ENCODE data around the gene KRTAP12-1. TPM values are rescaled to one million over a fixed set of nuclear protein-coding genes. Genes with fewer than 3 reads are reported as not detected.

Gene KRTAP12-1
- total and polyA plus RNA-seq, 2 of the 8 experiments (the other 6 are each of a cell fraction or from before 2014, with no cell fraction given): 0.50 to 0.73 TPM

GRCh38 chr21:44706026-44706705 lies 24.2 kb upstream of the KRTAP12-1 start (continued):
- TF ChIP-seq, protein P1, sequence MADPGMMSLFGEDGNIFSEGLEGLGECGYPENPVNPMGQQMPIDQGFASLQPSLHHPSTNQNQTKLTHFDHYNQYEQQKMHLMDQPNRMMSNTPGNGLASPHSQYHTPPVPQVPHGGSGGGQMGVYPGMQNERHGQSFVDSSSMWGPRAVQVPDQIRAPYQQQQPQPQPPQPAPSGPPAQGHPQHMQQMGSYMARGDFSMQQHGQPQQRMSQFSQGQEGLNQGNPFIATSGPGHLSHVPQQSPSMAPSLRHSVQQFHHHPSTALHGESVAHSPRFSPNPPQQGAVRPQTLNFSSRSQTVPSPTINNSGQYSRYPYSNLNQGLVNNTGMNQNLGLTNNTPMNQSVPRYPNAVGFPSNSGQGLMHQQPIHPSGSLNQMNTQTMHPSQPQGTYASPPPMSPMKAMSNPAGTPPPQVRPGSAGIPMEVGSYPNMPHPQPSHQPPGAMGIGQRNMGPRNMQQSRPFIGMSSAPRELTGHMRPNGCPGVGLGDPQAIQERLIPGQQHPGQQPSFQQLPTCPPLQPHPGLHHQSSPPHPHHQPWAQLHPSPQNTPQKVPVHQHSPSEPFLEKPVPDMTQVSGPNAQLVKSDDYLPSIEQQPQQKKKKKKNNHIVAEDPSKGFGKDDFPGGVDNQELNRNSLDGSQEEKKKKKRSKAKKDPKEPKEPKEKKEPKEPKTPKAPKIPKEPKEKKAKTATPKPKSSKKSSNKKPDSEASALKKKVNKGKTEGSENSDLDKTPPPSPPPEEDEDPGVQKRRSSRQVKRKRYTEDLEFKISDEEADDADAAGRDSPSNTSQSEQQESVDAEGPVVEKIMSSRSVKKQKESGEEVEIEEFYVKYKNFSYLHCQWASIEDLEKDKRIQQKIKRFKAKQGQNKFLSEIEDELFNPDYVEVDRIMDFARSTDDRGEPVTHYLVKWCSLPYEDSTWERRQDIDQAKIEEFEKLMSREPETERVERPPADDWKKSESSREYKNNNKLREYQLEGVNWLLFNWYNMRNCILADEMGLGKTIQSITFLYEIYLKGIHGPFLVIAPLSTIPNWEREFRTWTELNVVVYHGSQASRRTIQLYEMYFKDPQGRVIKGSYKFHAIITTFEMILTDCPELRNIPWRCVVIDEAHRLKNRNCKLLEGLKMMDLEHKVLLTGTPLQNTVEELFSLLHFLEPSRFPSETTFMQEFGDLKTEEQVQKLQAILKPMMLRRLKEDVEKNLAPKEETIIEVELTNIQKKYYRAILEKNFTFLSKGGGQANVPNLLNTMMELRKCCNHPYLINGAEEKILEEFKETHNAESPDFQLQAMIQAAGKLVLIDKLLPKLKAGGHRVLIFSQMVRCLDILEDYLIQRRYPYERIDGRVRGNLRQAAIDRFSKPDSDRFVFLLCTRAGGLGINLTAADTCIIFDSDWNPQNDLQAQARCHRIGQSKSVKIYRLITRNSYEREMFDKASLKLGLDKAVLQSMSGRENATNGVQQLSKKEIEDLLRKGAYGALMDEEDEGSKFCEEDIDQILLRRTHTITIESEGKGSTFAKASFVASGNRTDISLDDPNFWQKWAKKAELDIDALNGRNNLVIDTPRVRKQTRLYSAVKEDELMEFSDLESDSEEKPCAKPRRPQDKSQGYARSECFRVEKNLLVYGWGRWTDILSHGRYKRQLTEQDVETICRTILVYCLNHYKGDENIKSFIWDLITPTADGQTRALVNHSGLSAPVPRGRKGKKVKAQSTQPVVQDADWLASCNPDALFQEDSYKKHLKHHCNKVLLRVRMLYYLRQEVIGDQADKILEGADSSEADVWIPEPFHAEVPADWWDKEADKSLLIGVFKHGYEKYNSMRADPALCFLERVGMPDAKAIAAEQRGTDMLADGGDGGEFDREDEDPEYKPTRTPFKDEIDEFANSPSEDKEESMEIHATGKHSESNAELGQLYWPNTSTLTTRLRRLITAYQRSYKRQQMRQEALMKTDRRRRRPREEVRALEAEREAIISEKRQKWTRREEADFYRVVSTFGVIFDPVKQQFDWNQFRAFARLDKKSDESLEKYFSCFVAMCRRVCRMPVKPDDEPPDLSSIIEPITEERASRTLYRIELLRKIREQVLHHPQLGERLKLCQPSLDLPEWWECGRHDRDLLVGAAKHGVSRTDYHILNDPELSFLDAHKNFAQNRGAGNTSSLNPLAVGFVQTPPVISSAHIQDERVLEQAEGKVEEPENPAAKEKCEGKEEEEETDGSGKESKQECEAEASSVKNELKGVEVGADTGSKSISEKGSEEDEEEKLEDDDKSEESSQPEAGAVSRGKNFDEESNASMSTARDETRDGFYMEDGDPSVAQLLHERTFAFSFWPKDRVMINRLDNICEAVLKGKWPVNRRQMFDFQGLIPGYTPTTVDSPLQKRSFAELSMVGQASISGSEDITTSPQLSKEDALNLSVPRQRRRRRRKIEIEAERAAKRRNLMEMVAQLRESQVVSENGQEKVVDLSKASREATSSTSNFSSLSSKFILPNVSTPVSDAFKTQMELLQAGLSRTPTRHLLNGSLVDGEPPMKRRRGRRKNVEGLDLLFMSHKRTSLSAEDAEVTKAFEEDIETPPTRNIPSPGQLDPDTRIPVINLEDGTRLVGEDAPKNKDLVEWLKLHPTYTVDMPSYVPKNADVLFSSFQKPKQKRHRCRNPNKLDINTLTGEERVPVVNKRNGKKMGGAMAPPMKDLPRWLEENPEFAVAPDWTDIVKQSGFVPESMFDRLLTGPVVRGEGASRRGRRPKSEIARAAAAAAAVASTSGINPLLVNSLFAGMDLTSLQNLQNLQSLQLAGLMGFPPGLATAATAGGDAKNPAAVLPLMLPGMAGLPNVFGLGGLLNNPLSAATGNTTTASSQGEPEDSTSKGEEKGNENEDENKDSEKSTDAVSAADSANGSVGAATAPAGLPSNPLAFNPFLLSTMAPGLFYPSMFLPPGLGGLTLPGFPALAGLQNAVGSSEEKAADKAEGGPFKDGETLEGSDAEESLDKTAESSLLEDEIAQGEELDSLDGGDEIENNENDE (IDR thresholded peaks at IDR 0.05; ENCODE audit: insufficient replicate concordance, low read length): no peak
- TF ChIP-seq CBX5 (IDR thresholded peaks at IDR 0.05; ENCODE audit: low read depth, low read length) (no peak), ZNF274 (IDR thresholded peaks at IDR 0.05; ENCODE audit: borderline replicate concordance, extremely low read depth, low read length) (no peak), SIX5 (IDR thresholded peaks at IDR 0.05; ENCODE audit: low read depth, low read length) (no peak), GABPA (IDR thresholded peaks at IDR 0.05; ENCODE audit: borderline replicate concordance, insufficient read depth, low read length) (no peak), RAD21 (IDR thresholded peaks at IDR 0.05 in 1 of 2, conservative IDR thresholded peaks at IDR 0.05 in 1 of 2; ENCODE audit: low read depth in 2 of 2, low read length in 2 of 2) (no peak), USF2 (IDR thresholded peaks at IDR 0.05; ENCODE audit: low read length) (no peak), TCF12 (IDR thresholded peaks at IDR 0.05; ENCODE audit: low read depth, low read length) (no peak), NANOG (IDR thresholded peaks at IDR 0.05; ENCODE audit: insufficient read depth, low read depth, low read length, poor library complexity, severe bottlenecking) (no peak)

Measured in H1 (cell line).